Adrenal gland (tissue), 12 donors: ENCODE results near the gene TCTN1. TPM values are rescaled to one million over a fixed set of nuclear protein-coding genes. Genes with fewer than 3 reads are reported as not detected.
A peak's percentile ranks its signal among the peaks of the same experiment; 100 is the strongest.

Source experiments
- DNase-seq, 7 donors: peaks; one replicate each; pipeline ENCODE4 v3.0.0-alpha.2; 2019 to 2020
- H3K27ac ChIP-seq, 5 donors: fragments of 200-600 bp; sonication (generic) in 4 of 5; 1 replicate in 3 of 5; 2 replicates in 2 of 5; pipeline versions ENCODE4 v1.5.1 to v1.8.0; 2016 to 2020; ENCODE audit warnings: mild to moderate bottlenecking in 1 of 5
- H3K27me3 ChIP-seq: fragments of 200-600 bp; 2 replicates; pipeline ENCODE4 v1.8.0; 2021
- H3K36me3 ChIP-seq, 2 donors: fragments of 200-600 bp; replicated peaks in 1 of 2; 1 replicate in 1 of 2; 2 replicates in 1 of 2; pipeline versions ENCODE4 v1.5.1 to v1.8.0; 2018 to 2022
- H3K4me1 ChIP-seq, 2 donors: fragments of 200-600 bp; replicated peaks in 1 of 2; 1 replicate in 1 of 2; 2 replicates in 1 of 2; pipeline versions ENCODE4 v1.5.1 to v1.8.0; 2018 to 2021
- H3K4me3 ChIP-seq, 4 donors: fragments of 200-600 bp; sonication (generic) in 3 of 4; one replicate each; pipeline ENCODE4 v1.5.1; 2016 to 2018
- H3K9me3 ChIP-seq, 3 donors: fragments of 200-600 bp; sonication (generic) in 1 of 3; replicated peaks in 1 of 3; 1 replicate in 2 of 3; 2 replicates in 1 of 3; pipeline versions ENCODE4 v1.5.1 to v1.8.0; 2016 to 2021
- POLR2A ChIP-seq, 2 donors: fragments of 450-650 bp; IDR thresholded peaks; one replicate each; pipeline ENCODE4 v1.6.1; 2017; ENCODE audit warnings: antibody characterized with exemption in 2 of 2, mild to moderate bottlenecking in 2 of 2, moderate library complexity in 1 of 2
- WGBS, 4 donors: extraction: QIAGEN DNeasy Blood & Tissue Kit in 2 of 4; methylation state at CpG; one replicate each; pipeline versions ENCODE4 v1.1.5 to v1.1.7; 2013 to 2017; 5-methylcytosine and 5-hydroxymethylcytosine counted together
- intact Hi-C, 2 donors: fragments of 100-400 bp; cut with DNase I; formaldehyde crosslinking; loops; one replicate each; pipeline versions ENCODE4 v1.14.1 to v1.15.0; 2022 to 2023
- polyA plus RNA-seq, 3 donors: library from polyadenylated mRNA; stranded (reverse); fragments of 200-250 nt in 2 of 3; fragments of 350-450 nt in 1 of 3; fragmentation: Illumina TruSeq in 1 of 3; extraction: RNeasy Lipid Tissue Mini Kit (QIAGEN cat#74804) in 1 of 3; gene quantifications; one replicate each; pipeline ENCODE4 v1.2.3, GENCODE V29; 2013 to 2014
- total RNA-seq, 9 donors: library from RNA; depleted of rRNA in 4 of 9; stranded (reverse); fragments of >200 nt in 4 of 9; fragments of 120-200 nt in 1 of 9; fragmentation: NEBNext Ultra II Directional in 1 of 9; extraction: Animal tissue kit (Norgen Biotek cat#: 25700) in 1 of 9; gene quantifications; one replicate each; pipeline versions ENCODE4 v1.1.0 to v1.2.4, GENCODE V29; 2013 to 2023
- TF ChIP-seq, protein P1 (sequence below), 6 experiments: fragments of 450-650 bp in 4 of 6; fragments of 200-600 bp in 2 of 6; sonication (generic) in 1 of 6; IDR thresholded peaks; 1 replicate in 5 of 6; 2 replicates in 1 of 6; pipeline versions ENCODE4 v1.5.1 to v1.8.0; 2016 to 2021; ENCODE audit warnings: antibody characterized with exemption in 6 of 6, mild to moderate bottlenecking in 2 of 6, moderate library complexity in 1 of 6
- donor health status: healthy with polysubstance abuse.
- donor health status: Bipolar disorder and iron deficiency.
- donor health status: DM: yes; HTN: yes; CAD: no.
- donor health status: DM: no; HTN: no; CAD: no.
- donor health status: DM: no; HTN: no; CAD: no.
- donor health status: DM: yes; HTN: yes; CAD: no.

The TCTN1 gene
- total and polyA plus RNA-seq, 12 donors: 37.3 to 174 (median 55.1) TPM

DNA sequence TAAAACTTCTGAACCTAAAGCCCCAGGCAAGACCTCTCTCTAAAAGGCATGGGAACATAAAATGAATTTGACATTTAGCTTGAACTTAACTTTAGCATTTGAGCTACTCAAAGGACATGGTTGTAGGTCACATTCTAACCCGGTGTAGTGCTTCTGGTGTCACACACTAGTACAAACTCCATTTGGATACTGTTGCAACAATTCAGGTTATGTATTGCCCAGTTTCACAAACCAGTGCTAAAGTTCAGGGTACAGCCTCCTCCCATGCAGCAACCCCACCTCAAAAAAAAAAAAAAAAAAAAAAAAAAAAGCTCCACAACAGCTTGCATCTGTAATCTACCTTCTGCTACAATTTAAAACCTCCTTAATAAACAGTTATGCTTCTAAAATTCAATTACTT lies 38.6 kb upstream of the TCTN1 start:
- no peak for DNase-seq
- no peak overlapping the region for H3K4me3 ChIP-seq
- intact Hi-C loops: no loop called here
- WGBS, 4 donors: 14 to 29% (median 22%) methylated on average over 1 of the region's 1 CpG
- H3K36me3 ChIP-seq: no peaks in the 10 kb centered on the region
- H3K27ac ChIP-seq: peak overlapping the region in 3 of 5 donors; percentile 11 to 61 (median 52)
- peaks cover 42 to 66% of the 10 kb centered on the region in 2 donors for H3K4me1 ChIP-seq
- H3K9me3 ChIP-seq: peaks cover 0 to 3% (median 0%) of the 10 kb centered on the region in 3 donors
- TF ChIP-seq, protein P1, sequence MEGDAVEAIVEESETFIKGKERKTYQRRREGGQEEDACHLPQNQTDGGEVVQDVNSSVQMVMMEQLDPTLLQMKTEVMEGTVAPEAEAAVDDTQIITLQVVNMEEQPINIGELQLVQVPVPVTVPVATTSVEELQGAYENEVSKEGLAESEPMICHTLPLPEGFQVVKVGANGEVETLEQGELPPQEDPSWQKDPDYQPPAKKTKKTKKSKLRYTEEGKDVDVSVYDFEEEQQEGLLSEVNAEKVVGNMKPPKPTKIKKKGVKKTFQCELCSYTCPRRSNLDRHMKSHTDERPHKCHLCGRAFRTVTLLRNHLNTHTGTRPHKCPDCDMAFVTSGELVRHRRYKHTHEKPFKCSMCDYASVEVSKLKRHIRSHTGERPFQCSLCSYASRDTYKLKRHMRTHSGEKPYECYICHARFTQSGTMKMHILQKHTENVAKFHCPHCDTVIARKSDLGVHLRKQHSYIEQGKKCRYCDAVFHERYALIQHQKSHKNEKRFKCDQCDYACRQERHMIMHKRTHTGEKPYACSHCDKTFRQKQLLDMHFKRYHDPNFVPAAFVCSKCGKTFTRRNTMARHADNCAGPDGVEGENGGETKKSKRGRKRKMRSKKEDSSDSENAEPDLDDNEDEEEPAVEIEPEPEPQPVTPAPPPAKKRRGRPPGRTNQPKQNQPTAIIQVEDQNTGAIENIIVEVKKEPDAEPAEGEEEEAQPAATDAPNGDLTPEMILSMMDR (IDR thresholded peaks at IDR 0.05): no peak
- H3K27me3 ChIP-seq: no peaks in the 10 kb centered on the region

DNA sequence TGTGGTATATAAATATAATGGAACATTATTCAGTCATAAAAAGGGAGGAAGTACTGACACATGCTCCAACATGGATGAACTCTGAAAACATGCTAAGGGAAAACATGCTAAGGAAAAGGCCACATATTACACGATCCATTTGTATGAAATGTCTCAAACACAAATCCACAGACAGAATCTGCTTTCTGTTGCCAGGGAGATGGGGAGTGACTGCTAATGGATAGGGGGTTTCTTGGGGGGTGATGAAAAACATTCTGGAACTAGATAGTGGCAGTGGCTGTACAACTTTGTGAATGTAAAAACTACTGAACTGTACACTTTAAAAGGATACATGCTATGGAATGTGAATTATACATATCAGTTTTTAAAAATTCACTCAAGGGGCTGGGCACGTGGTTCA lies 37.4 kb upstream of the TCTN1 start:
- TF ChIP-seq, protein P1 (IDR thresholded peaks at IDR 0.05): no peak
- TF ChIP-seq POLR2A (IDR thresholded peaks at IDR 0.05): no peak
- DNase-seq: no peak
- intact Hi-C loops: no loop called here
- Histone ChIP-seq H3K9me3 (peaks cover 0 to 1% (median 0%) of the 10 kb centered on the region in 3 donors), H3K36me3 (no peaks in the 10 kb centered on the region), H3K4me3 (no peak overlapping the region), H3K4me1 (peaks cover 42 to 78% of the 10 kb centered on the region in 2 donors), H3K27me3 (no peaks in the 10 kb centered on the region), H3K27ac (peak overlapping the region in 3 of 5 donors; percentile 26 to 89 (median 32))
- 88 to 95% (median 94%) methylated on average over 2 of the region's 2 CpGs for WGBS, 4 donors

DNA sequence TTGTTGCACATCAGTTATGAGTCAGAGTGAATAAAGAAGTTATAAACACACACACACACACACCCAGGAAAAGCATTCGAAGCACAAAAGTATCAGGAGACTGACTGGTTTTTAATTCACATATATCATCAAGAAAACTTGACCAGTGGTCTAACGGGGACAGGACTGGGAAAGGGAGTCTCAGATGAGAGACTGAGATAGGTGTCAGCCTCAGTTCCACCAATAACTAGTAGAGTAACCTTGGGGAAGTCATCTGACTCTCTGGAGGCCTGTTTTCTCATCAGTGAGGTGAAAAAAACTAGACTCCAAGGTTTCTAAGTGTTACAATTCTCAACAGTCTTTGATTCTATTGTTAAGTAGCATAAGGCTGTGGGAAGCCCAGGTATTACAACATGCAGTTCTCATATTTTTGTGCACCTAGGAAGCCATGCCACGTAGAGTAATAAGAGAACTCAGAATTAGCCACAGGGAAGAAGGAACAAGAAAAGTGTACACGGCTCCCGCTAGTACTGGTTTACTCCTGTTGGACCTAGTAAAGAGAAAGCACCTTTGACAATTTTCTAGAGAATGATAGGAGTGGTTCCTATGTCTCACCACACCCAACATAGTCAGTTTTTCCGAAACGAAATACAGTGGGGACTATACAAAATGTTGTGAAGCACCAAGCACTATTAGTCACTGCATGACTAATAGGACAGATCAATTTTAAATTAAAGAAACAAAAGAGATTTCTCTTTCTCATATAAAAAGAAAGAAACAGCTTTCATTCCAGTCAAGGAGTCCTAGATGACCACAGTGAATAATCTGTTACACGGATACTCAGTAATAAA lies 35.9 kb upstream of the TCTN1 start:
- peaks cover 42 to 83% of the 10 kb centered on the region in 2 donors for H3K4me1 ChIP-seq
- TF ChIP-seq POLR2A (IDR thresholded peaks at IDR 0.05): peak in 1 of 2 donors; percentile 50
- TF ChIP-seq, protein P1 (IDR thresholded peaks at IDR 0.05): no peak
- intact Hi-C loops: no loop called here
- H3K9me3 ChIP-seq: no peaks in the 10 kb centered on the region
- H3K4me3 ChIP-seq: peak overlapping the region in 2 of 4 donors; percentile 3 to 17
- peak overlapping the region; percentile 50 to 89 (median 78) for H3K27ac ChIP-seq
- 20 to 29% (median 26%) methylated on average over 8 of the region's 8 CpGs for WGBS, 4 donors
- H3K27me3 ChIP-seq: no peaks in the 10 kb centered on the region
- DNase-seq: peak in 1 of 7 donors; percentile 44
- H3K36me3 ChIP-seq: no peaks in the 10 kb centered on the region

- peaks cover 46 to 83% of the 10 kb centered on the region in 2 donors for H3K4me1 ChIP-seq
Measured at GRCh38 chr12:110578694-110579534, 35.0 kb upstream of the TCTN1 start.

More at GRCh38 chr12:110578694-110579534, 35.0 kb upstream of the TCTN1 start:
- H3K27me3 ChIP-seq: no peaks in the 10 kb centered on the region
- H3K9me3 ChIP-seq: no peaks in the 10 kb centered on the region
- peak overlapping the region in 4 of 5 donors; percentile 59 to 89 (median 82) for H3K27ac ChIP-seq
- peak in 1 of 7 donors; percentile 42 for DNase-seq
- H3K36me3 ChIP-seq: no peaks in the 10 kb centered on the region
- TF ChIP-seq, protein P1 (IDR thresholded peaks at IDR 0.05): no peak
- TF ChIP-seq POLR2A (IDR thresholded peaks at IDR 0.05): no peak
- intact Hi-C loops: no loop called here
- H3K4me3 ChIP-seq: peak overlapping the region in 2 of 4 donors; percentile 3 to 11
- 80 to 89% (median 81%) methylated on average over 10 to 13 of the region's 13 CpGs for WGBS, 4 donors
